HL-60 (cell line): ENCODE measurements around the gene CLOCK.

Experiments used
- POLR2AphosphoS5 ChIP-seq: IDR thresholded peaks from 2 replicates; pipeline ENCODE4 v1.6.1; 2012; ENCODE audit warnings: low read depth
- SPI1 ChIP-seq: IDR thresholded peaks from 2 replicates; pipeline ENCODE4 v1.6.1; 2012; ENCODE audit warnings: low read depth, mild to moderate bottlenecking, borderline replicate concordance
- TF ChIP-seq, protein P1 (sequence below): IDR thresholded peaks from one replicate; pipeline ENCODE4 v1.5.1; 2011; ENCODE audit warnings: low read length, control low read depth, inconsistent platforms; ENCODE audit not compliant: insufficient read depth
- TF ChIP-seq, protein P2 (sequence below): IDR thresholded peaks from 2 replicates; pipeline ENCODE4 v1.6.1; 2012; ENCODE audit warnings: low read depth; ENCODE audit not compliant: insufficient replicate concordance

DNA sequence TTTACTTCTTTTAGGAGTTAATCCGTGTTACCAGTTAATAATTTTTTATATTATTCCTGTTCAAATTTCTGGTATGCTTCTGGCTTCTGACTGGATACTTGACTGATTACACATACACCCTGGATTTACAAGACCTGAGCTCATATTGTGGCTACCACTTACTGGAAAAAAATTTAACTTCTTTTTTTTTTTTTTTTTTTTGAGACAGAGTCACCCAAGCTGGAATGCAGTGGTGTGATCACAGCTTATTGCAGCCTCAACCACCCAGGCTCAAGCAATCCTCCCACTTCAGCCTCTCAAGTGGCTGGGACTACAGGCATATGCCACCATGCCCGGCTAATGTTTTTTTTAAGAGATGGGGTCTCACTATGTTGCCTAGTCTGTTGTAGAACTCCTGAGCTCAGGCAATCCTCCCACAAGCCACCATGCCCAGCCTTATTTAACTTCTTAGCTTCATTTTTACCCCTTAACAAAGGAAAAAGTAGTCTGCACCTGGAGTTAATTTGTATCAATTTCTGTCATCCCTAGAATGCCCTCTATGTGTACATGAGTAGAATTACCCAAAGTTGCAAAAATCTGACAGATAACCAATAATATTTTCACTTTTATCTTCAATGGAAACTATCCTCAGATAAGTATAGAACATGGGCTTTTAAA is 100.7 kb downstream of the CLOCK start:
- TF ChIP-seq, protein P1, sequence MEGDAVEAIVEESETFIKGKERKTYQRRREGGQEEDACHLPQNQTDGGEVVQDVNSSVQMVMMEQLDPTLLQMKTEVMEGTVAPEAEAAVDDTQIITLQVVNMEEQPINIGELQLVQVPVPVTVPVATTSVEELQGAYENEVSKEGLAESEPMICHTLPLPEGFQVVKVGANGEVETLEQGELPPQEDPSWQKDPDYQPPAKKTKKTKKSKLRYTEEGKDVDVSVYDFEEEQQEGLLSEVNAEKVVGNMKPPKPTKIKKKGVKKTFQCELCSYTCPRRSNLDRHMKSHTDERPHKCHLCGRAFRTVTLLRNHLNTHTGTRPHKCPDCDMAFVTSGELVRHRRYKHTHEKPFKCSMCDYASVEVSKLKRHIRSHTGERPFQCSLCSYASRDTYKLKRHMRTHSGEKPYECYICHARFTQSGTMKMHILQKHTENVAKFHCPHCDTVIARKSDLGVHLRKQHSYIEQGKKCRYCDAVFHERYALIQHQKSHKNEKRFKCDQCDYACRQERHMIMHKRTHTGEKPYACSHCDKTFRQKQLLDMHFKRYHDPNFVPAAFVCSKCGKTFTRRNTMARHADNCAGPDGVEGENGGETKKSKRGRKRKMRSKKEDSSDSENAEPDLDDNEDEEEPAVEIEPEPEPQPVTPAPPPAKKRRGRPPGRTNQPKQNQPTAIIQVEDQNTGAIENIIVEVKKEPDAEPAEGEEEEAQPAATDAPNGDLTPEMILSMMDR = no peak
- no peak for TF ChIP-seq POLR2AphosphoS5
- TF ChIP-seq, protein P2, sequence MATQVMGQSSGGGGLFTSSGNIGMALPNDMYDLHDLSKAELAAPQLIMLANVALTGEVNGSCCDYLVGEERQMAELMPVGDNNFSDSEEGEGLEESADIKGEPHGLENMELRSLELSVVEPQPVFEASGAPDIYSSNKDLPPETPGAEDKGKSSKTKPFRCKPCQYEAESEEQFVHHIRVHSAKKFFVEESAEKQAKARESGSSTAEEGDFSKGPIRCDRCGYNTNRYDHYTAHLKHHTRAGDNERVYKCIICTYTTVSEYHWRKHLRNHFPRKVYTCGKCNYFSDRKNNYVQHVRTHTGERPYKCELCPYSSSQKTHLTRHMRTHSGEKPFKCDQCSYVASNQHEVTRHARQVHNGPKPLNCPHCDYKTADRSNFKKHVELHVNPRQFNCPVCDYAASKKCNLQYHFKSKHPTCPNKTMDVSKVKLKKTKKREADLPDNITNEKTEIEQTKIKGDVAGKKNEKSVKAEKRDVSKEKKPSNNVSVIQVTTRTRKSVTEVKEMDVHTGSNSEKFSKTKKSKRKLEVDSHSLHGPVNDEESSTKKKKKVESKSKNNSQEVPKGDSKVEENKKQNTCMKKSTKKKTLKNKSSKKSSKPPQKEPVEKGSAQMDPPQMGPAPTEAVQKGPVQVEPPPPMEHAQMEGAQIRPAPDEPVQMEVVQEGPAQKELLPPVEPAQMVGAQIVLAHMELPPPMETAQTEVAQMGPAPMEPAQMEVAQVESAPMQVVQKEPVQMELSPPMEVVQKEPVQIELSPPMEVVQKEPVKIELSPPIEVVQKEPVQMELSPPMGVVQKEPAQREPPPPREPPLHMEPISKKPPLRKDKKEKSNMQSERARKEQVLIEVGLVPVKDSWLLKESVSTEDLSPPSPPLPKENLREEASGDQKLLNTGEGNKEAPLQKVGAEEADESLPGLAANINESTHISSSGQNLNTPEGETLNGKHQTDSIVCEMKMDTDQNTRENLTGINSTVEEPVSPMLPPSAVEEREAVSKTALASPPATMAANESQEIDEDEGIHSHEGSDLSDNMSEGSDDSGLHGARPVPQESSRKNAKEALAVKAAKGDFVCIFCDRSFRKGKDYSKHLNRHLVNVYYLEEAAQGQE = no peak
- no peak for TF ChIP-seq SPI1
